ENCODE data around the gene ARHGEF11. TPM values are rescaled to one million over a fixed set of nuclear protein-coding genes. Genes with fewer than 3 reads are reported as not detected.

ARHGEF11 gene
- total RNA-seq, 1 experiment from 2014 or later: 38.1 TPM

DNA sequence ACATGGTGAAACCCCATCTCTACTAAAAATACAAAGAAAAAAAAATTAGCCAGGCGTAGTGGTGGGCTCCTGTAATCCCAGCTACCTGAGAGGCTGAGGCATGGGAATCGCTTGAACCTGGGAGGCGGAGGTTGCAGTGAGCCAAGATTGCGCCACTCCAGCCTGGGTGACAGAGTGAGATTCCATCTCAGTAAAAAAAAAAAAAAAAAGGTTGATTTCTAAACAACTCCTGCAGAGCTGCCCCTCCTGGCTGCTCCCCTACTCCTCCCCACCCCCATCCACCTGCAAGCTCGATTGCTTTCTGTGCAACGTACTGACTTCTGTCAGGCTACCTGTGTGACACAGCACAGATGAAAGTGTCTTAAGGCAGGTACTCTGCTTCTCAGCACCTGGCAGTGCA is 40.8 kb upstream of the ARHGEF11 start (continued):
- TF ChIP-seq, protein P1, sequence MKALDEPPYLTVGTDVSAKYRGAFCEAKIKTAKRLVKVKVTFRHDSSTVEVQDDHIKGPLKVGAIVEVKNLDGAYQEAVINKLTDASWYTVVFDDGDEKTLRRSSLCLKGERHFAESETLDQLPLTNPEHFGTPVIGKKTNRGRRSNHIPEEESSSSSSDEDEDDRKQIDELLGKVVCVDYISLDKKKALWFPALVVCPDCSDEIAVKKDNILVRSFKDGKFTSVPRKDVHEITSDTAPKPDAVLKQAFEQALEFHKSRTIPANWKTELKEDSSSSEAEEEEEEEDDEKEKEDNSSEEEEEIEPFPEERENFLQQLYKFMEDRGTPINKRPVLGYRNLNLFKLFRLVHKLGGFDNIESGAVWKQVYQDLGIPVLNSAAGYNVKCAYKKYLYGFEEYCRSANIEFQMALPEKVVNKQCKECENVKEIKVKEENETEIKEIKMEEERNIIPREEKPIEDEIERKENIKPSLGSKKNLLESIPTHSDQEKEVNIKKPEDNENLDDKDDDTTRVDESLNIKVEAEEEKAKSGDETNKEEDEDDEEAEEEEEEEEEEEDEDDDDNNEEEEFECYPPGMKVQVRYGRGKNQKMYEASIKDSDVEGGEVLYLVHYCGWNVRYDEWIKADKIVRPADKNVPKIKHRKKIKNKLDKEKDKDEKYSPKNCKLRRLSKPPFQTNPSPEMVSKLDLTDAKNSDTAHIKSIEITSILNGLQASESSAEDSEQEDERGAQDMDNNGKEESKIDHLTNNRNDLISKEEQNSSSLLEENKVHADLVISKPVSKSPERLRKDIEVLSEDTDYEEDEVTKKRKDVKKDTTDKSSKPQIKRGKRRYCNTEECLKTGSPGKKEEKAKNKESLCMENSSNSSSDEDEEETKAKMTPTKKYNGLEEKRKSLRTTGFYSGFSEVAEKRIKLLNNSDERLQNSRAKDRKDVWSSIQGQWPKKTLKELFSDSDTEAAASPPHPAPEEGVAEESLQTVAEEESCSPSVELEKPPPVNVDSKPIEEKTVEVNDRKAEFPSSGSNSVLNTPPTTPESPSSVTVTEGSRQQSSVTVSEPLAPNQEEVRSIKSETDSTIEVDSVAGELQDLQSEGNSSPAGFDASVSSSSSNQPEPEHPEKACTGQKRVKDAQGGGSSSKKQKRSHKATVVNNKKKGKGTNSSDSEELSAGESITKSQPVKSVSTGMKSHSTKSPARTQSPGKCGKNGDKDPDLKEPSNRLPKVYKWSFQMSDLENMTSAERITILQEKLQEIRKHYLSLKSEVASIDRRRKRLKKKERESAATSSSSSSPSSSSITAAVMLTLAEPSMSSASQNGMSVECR (CRISPR knock-in tag; IDR thresholded peaks at IDR 0.05; ENCODE audit: borderline replicate concordance): no peak
- TF ChIP-seq FOXJ3 (CRISPR knock-in tag; IDR thresholded peaks at IDR 0.05; ENCODE audit: borderline replicate concordance) (no peak), GRHL2 (CRISPR knock-in tag; IDR thresholded peaks at IDR 0.05; ENCODE audit: insufficient replicate concordance, severe bottlenecking) (no peak), ZNF263 (CRISPR knock-in tag; IDR thresholded peaks at IDR 0.05; ENCODE audit: low read depth) (no peak), ATF2 (CRISPR knock-in tag; IDR thresholded peaks at IDR 0.05; ENCODE audit: borderline replicate concordance, low read depth) (no peak), SMAD3 (CRISPR knock-in tag; IDR thresholded peaks at IDR 0.05; ENCODE audit: borderline replicate concordance) (no peak)
- TF ChIP-seq, protein P2, sequence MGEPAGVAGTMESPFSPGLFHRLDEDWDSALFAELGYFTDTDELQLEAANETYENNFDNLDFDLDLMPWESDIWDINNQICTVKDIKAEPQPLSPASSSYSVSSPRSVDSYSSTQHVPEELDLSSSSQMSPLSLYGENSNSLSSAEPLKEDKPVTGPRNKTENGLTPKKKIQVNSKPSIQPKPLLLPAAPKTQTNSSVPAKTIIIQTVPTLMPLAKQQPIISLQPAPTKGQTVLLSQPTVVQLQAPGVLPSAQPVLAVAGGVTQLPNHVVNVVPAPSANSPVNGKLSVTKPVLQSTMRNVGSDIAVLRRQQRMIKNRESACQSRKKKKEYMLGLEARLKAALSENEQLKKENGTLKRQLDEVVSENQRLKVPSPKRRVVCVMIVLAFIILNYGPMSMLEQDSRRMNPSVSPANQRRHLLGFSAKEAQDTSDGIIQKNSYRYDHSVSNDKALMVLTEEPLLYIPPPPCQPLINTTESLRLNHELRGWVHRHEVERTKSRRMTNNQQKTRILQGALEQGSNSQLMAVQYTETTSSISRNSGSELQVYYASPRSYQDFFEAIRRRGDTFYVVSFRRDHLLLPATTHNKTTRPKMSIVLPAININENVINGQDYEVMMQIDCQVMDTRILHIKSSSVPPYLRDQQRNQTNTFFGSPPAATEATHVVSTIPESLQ (CRISPR knock-in tag; IDR thresholded peaks at IDR 0.05): no peak

DNA sequence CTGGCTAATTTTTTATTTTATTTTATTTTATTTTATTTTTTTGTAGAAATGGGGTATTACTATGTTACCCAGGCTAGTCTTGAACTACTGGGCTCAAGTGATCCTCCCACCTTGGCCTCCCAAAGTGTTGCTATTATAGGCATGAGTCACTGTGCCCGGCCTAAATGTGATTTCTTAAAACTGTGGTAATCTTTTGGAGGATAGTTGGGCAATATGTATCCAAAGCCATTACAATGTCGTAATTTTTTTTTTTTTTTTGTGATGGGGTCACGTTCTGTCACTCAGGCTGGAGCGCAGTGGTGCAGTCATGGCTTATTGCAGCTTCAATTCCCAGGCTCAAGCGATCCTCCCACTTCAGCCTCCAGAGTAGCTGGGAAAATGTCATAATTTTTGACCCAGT is 39.9 kb upstream of the ARHGEF11 start:
- no peaks in the 10 kb centered on the region for H3K9me3 Mint-ChIP-seq

DNA sequence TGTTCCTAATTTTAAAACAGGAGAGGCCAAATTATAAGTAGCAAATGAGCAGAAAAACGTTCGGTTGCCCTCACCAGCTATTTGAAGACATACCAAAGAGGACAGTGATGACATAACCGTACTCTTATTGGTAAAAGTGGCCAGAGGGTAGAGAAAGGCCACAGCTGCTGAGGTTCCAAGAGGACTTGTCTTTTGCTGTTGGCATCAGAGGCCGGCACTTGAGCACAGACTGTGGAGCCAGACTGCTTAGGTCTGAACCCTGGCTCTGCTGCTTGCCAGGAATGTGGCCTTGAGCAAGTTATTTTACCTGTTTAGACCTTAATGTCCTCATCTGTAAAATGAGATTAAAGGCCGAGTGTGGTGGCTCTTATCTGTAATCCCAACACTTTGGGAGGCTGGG is 39.2 kb upstream of the ARHGEF11 start:
- no peak for DNase-seq (ENCODE audit: low spot score)
- ChIA-PET CTCF (interaction anchor here (2.8 to 7.7 kb wide), 2 partner anchors 10 to 71 kb away, joined by 12 to 304 read pairs; no protein-coding TSS in a partner anchor), POLR2A (no interaction called here)
- ATAC-seq: no peak
- Mint-ChIP-seq H3K4me1 (peaks cover 16% of the 10 kb centered on the region), H3K4me3 (no peak overlapping the region), H3K9me3 (no peaks in the 10 kb centered on the region), H3K36me3 (no peaks in the 10 kb centered on the region), H3K27me3 (ENCODE audit: low read depth) (no peaks in the 10 kb centered on the region), H3K27ac (no peak overlapping the region)
- no peak for TF ChIP-seq ZNF396 (CRISPR knock-in tag; IDR thresholded peaks at IDR 0.05; ENCODE audit: borderline replicate concordance)
- TF ChIP-seq ATF3 (CRISPR knock-in tag; conservative IDR thresholded peaks at IDR 0.05): no peak
- TF ChIP-seq TP53 (CRISPR knock-in tag; IDR thresholded peaks at IDR 0.05): no peak
- no peak for TF ChIP-seq CBFB (CRISPR knock-in tag; IDR thresholded peaks at IDR 0.05; ENCODE audit: low read depth)
- TF ChIP-seq GTF2I (CRISPR knock-in tag; conservative IDR thresholded peaks at IDR 0.05): no peak
- TF ChIP-seq, protein P3, sequence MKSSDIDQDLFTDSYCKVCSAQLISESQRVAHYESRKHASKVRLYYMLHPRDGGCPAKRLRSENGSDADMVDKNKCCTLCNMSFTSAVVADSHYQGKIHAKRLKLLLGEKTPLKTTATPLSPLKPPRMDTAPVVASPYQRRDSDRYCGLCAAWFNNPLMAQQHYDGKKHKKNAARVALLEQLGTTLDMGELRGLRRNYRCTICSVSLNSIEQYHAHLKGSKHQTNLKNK (CRISPR knock-in tag; IDR thresholded peaks at IDR 0.05): no peak
- TF ChIP-seq E2F1 (CRISPR knock-in tag; IDR thresholded peaks at IDR 0.05): no peak
- TF ChIP-seq, protein P4, sequence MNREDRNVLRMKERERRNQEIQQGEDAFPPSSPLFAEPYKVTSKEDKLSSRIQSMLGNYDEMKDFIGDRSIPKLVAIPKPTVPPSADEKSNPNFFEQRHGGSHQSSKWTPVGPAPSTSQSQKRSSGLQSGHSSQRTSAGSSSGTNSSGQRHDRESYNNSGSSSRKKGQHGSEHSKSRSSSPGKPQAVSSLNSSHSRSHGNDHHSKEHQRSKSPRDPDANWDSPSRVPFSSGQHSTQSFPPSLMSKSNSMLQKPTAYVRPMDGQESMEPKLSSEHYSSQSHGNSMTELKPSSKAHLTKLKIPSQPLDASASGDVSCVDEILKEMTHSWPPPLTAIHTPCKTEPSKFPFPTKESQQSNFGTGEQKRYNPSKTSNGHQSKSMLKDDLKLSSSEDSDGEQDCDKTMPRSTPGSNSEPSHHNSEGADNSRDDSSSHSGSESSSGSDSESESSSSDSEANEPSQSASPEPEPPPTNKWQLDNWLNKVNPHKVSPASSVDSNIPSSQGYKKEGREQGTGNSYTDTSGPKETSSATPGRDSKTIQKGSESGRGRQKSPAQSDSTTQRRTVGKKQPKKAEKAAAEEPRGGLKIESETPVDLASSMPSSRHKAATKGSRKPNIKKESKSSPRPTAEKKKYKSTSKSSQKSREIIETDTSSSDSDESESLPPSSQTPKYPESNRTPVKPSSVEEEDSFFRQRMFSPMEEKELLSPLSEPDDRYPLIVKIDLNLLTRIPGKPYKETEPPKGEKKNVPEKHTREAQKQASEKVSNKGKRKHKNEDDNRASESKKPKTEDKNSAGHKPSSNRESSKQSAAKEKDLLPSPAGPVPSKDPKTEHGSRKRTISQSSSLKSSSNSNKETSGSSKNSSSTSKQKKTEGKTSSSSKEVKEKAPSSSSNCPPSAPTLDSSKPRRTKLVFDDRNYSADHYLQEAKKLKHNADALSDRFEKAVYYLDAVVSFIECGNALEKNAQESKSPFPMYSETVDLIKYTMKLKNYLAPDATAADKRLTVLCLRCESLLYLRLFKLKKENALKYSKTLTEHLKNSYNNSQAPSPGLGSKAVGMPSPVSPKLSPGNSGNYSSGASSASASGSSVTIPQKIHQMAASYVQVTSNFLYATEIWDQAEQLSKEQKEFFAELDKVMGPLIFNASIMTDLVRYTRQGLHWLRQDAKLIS (CRISPR knock-in tag; IDR thresholded peaks at IDR 0.05; ENCODE audit: borderline replicate concordance): no peak
- TF ChIP-seq ZNF512 (CRISPR knock-in tag; IDR thresholded peaks at IDR 0.05; ENCODE audit: borderline replicate concordance): no peak
- no peak for TF ChIP-seq NFE2L1 (CRISPR knock-in tag; IDR thresholded peaks at IDR 0.05)

More for the DNA sequence above, 39.9 kb upstream of the ARHGEF11 start:
- no peak for ATAC-seq
- H3K36me3 Mint-ChIP-seq: no peaks in the 10 kb centered on the region
- TF ChIP-seq MXD4 (CRISPR knock-in tag; IDR thresholded peaks at IDR 0.05; ENCODE audit: borderline replicate concordance): no peak
- peaks cover 21% of the 10 kb centered on the region for H3K4me1 Mint-ChIP-seq
- no peaks in the 10 kb centered on the region; the same call in 1 of the 2 replicates for H3K27me3 Mint-ChIP-seq (ENCODE audit: low read depth)
- CTCF ChIA-PET: interaction anchor here (1.6 to 7.7 kb wide), 2 partner anchors 11 to 70 kb away, joined by 11 to 304 read pairs; no protein-coding TSS in a partner anchor
- no peak overlapping the region for H3K27ac Mint-ChIP-seq
- no peak for DNase-seq (ENCODE audit: low spot score)
- POLR2A ChIA-PET: no interaction called here
- no peak overlapping the region for H3K4me3 Mint-ChIP-seq
